Astrocyte (in vitro differentiated cells and primary cell): ENCODE measurements around the gene KRT12. TPM values are rescaled to one million over a fixed set of nuclear protein-coding genes. Genes with fewer than 3 reads are reported as not detected.
A peak's percentile ranks its signal among the peaks of the same experiment; 100 is the strongest.

Experiments used
- DNase-seq: peaks from one replicate; pipeline ENCODE4 v3.0.0-alpha.2; 2010; ENCODE audit warnings: low read depth
- FAIRE-seq: peaks from 2 replicates; lab custom pipeline; 2011; peaks lifted over from hg19 to GRCh38; lab: Jason Lieb, UNC
- H2AFZ ChIP-seq: 2 replicates; pipeline ENCODE4 v1.6.0; 2012; ENCODE audit warnings: low read depth, low read length, inconsistent platforms
- H3K27ac ChIP-seq: 2 replicates; pipeline ENCODE4 v1.5.1; 2011; ENCODE audit warnings: low read depth, low read length, inconsistent platforms
- H3K27me3 ChIP-seq: 2 replicates; pipeline ENCODE4 v1.6.0; 2011; ENCODE audit warnings: low read length, inconsistent platforms; ENCODE audit not compliant: insufficient read depth
- H3K36me3 ChIP-seq: 2 replicates; pipeline ENCODE4 v1.5.1; 2011; ENCODE audit warnings: low read length, inconsistent platforms; ENCODE audit not compliant: insufficient read depth
- H3K4me1 ChIP-seq: 2 replicates; pipeline ENCODE4 v1.5.1; 2011; ENCODE audit warnings: low read length, inconsistent platforms; ENCODE audit not compliant: insufficient read depth
- H3K4me2 ChIP-seq: 2 replicates; pipeline ENCODE4 v1.6.0; 2012; ENCODE audit warnings: low read length, inconsistent platforms
- H3K4me3 ChIP-seq: 2 replicates; pipeline ENCODE4 v1.5.1; 2011; ENCODE audit warnings: low read depth, mild to moderate bottlenecking, low read length, inconsistent platforms; ENCODE audit not compliant: insufficient read depth
- H3K79me2 ChIP-seq: 2 replicates; pipeline ENCODE4 v1.6.0; 2012; ENCODE audit warnings: mild to moderate bottlenecking, low read length, inconsistent platforms; ENCODE audit not compliant: insufficient read depth
- H3K9ac ChIP-seq: 2 replicates; pipeline ENCODE4 v1.6.0; 2012; ENCODE audit warnings: mild to moderate bottlenecking, low read length, inconsistent platforms
- H3K9me3 ChIP-seq: 2 replicates; pipeline ENCODE4 v1.5.1; 2012; ENCODE audit warnings: low read depth, mild to moderate bottlenecking, low read length, inconsistent platforms; ENCODE audit not compliant: insufficient read depth
- H4K20me1 ChIP-seq: 2 replicates; pipeline ENCODE4 v1.6.0; 2012; ENCODE audit warnings: low read length, inconsistent platforms; ENCODE audit not compliant: insufficient read depth
- H3K27ac Mint-ChIP-seq: one replicate; pipeline ENCODE4 v1.8.0; 2021; ENCODE audit warnings: mild to moderate bottlenecking, mixed read lengths; ENCODE audit not compliant: unreplicated experiment
- H3K27me3 Mint-ChIP-seq: one replicate; pipeline ENCODE4 v1.8.0; 2021; ENCODE audit warnings: low read depth, mixed read lengths; ENCODE audit not compliant: unreplicated experiment
- H3K36me3 Mint-ChIP-seq: one replicate; pipeline ENCODE4 v1.8.0; 2021; ENCODE audit warnings: low read depth, mixed read lengths; ENCODE audit not compliant: unreplicated experiment
- H3K4me1 Mint-ChIP-seq: one replicate; pipeline ENCODE4 v1.8.0; 2021; ENCODE audit warnings: low read depth, mixed read lengths; ENCODE audit not compliant: unreplicated experiment
- H3K4me3 Mint-ChIP-seq: one replicate; pipeline ENCODE4 v1.8.0; 2021; ENCODE audit warnings: mild to moderate bottlenecking, moderate library complexity, mixed read lengths; ENCODE audit not compliant: unreplicated experiment
- H3K9me3 Mint-ChIP-seq: one replicate; pipeline ENCODE4 v1.8.0; 2021; ENCODE audit warnings: mild to moderate bottlenecking, mixed read lengths; ENCODE audit not compliant: unreplicated experiment
- CTCF ChIP-seq: IDR thresholded peaks from 2 replicates; pipeline ENCODE4 v1.5.1; 2011; ENCODE audit warnings: low read depth, mild to moderate bottlenecking, inconsistent platforms, low read length, moderate library complexity; ENCODE audit not compliant: insufficient read depth
- EZH2 ChIP-seq: IDR thresholded peaks from 2 replicates; pipeline ENCODE4 v1.6.1; 2012; ENCODE audit warnings: mild to moderate bottlenecking, low read length, inconsistent platforms; ENCODE audit not compliant: insufficient read depth
- total RNA-seq: library from RNA; stranded (reverse); gene quantifications from 2 replicates; pipeline ENCODE4 v1.2.1, GENCODE V29; 2021

KRT12 gene
- total RNA-seq, 1 donor from 2014 or later = not detected

- Mint-ChIP-seq H3K36me3 (no peaks in the 10 kb centered on the region), H3K27me3 (peaks cover 3% of the 10 kb centered on the region), H3K9me3 (no peaks in the 10 kb centered on the region), H3K27ac (peak overlapping the region; percentile 73), H3K4me1 (peaks cover 16% of the 10 kb centered on the region), H3K4me3 (no peak overlapping the region)
- no peaks in the 10 kb centered on the region for H3K9me3 ChIP-seq
- H3K4me2 ChIP-seq = peak overlapping the region; percentile 61
- DNase-seq (peak; percentile 62), FAIRE-seq (no peak)
- H4K20me1 ChIP-seq = no peaks in the 10 kb centered on the region
- peak overlapping the region; percentile 61 for H3K27ac ChIP-seq
- peak overlapping the region; percentile 33 for H2AFZ ChIP-seq
- H3K9ac ChIP-seq = peak overlapping the region; percentile 43
- TF ChIP-seq EZH2 (no peak), CTCF (no peak)
- H3K79me2 ChIP-seq = no peaks in the 10 kb centered on the region
- peaks cover 14% of the 10 kb centered on the region for H3K4me1 ChIP-seq
- no peaks in the 10 kb centered on the region for H3K36me3 ChIP-seq
- no peaks in the 10 kb centered on the region for H3K27me3 ChIP-seq
- H3K4me3 ChIP-seq = no peak overlapping the region
Measured at GRCh38 chr17:40903129-40903847, 36.3 kb upstream of the KRT12 start.

GRCh38 chr17:40902498-40902897 is 35.5 kb upstream of the KRT12 start:
- Histone ChIP-seq H3K79me2 (no peaks in the 10 kb centered on the region), H3K9me3 (no peaks in the 10 kb centered on the region), H3K9ac (no peak overlapping the region), H4K20me1 (no peaks in the 10 kb centered on the region), H3K4me2 (peak overlapping the region; percentile 61), H3K27ac (peak overlapping the region; percentile 61), H2AFZ (no peak overlapping the region), H3K4me3 (no peak overlapping the region), H3K4me1 (peaks cover 14% of the 10 kb centered on the region), H3K27me3 (no peaks in the 10 kb centered on the region), H3K36me3 (no peaks in the 10 kb centered on the region)
- peak overlapping the region; percentile 15 for H3K27ac Mint-ChIP-seq
- peaks cover 3% of the 10 kb centered on the region for H3K27me3 Mint-ChIP-seq
- H3K36me3 Mint-ChIP-seq = no peaks in the 10 kb centered on the region
- DNase-seq (no peak), FAIRE-seq (no peak)
- no peaks in the 10 kb centered on the region for H3K9me3 Mint-ChIP-seq
- H3K4me3 Mint-ChIP-seq = no peak overlapping the region
- H3K4me1 Mint-ChIP-seq = peaks cover 16% of the 10 kb centered on the region
- TF ChIP-seq EZH2 (no peak), CTCF (no peak)

GRCh38 chr17:40901981-40902474 is 35.0 kb upstream of the KRT12 start:
- Histone ChIP-seq H3K4me3 (no peak overlapping the region), H3K9ac (no peak overlapping the region), H3K4me2 (no peak overlapping the region), H3K4me1 (peaks cover 14% of the 10 kb centered on the region), H3K79me2 (no peaks in the 10 kb centered on the region), H4K20me1 (no peaks in the 10 kb centered on the region), H3K27ac (no peak overlapping the region), H3K27me3 (no peaks in the 10 kb centered on the region), H3K36me3 (no peaks in the 10 kb centered on the region), H2AFZ (no peak overlapping the region), H3K9me3 (no peaks in the 10 kb centered on the region)
- no peak for TF ChIP-seq EZH2
- no peak for TF ChIP-seq CTCF
- peaks cover 3% of the 10 kb centered on the region for H3K27me3 Mint-ChIP-seq
- peaks cover 16% of the 10 kb centered on the region for H3K4me1 Mint-ChIP-seq
- H3K4me3 Mint-ChIP-seq = no peak overlapping the region
- H3K36me3 Mint-ChIP-seq = no peaks in the 10 kb centered on the region
- no peak overlapping the region for H3K27ac Mint-ChIP-seq
- DNase-seq = no peak
- H3K9me3 Mint-ChIP-seq = no peaks in the 10 kb centered on the region
- FAIRE-seq = no peak
